Testis (tissue), 2 donors: ENCODE data around the gene DCDC2C.

Experiments used
- POLR2A ChIP-seq: fragments of 450-650 bp; IDR thresholded peaks from one replicate; pipeline ENCODE4 v1.6.1; 2017; ENCODE audit warnings: antibody characterized with exemption, mild to moderate bottlenecking, moderate library complexity
- TF ChIP-seq, protein P1 (sequence below), 3 experiments: fragments of 450-650 bp in 2 of 3; fragments of 200-600 bp in 1 of 3; sonication (generic) in 1 of 3; IDR thresholded peaks; one replicate each; pipeline ENCODE4 v1.5.1; 2016 to 2019; ENCODE audit warnings: antibody characterized with exemption in 3 of 3, mild to moderate bottlenecking in 2 of 3, moderate library complexity in 1 of 3

- TF ChIP-seq, protein P1, sequence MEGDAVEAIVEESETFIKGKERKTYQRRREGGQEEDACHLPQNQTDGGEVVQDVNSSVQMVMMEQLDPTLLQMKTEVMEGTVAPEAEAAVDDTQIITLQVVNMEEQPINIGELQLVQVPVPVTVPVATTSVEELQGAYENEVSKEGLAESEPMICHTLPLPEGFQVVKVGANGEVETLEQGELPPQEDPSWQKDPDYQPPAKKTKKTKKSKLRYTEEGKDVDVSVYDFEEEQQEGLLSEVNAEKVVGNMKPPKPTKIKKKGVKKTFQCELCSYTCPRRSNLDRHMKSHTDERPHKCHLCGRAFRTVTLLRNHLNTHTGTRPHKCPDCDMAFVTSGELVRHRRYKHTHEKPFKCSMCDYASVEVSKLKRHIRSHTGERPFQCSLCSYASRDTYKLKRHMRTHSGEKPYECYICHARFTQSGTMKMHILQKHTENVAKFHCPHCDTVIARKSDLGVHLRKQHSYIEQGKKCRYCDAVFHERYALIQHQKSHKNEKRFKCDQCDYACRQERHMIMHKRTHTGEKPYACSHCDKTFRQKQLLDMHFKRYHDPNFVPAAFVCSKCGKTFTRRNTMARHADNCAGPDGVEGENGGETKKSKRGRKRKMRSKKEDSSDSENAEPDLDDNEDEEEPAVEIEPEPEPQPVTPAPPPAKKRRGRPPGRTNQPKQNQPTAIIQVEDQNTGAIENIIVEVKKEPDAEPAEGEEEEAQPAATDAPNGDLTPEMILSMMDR (IDR thresholded peaks at IDR 0.05) = no peak
- TF ChIP-seq POLR2A = no peak
Observed at GRCh38 chr2:3759331-3759730, 56.0 kb downstream of the DCDC2C start.
